ENCODE data around the gene SYCP1.
"Not testable (repeated sequence)": the region's sequence is repeated elsewhere in the genome, so short reads cannot be mapped to it uniquely, and the experiment has no call there.

Gene SYCP1

DNA sequence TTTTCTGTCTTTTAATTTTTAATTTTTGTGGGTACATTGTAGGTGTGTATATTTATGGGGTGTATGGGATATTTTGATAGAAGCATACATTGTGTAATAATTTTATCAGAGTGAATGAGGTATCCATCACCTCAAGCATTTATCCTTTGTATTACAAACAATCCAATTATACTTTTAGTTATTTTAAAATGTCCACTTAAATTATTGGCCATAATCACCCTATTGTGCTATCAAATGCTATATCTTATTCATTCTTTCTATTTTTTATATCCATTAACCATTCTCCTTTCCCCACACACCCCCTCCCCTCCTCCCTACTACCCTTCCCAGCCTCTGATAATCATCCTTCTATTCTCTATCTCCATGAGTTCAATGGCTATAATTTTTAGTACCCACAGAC is 104.8 kb downstream of the SYCP1 start:
- DNase-seq (ENCODE audit: low spot score): no peak

DNA sequence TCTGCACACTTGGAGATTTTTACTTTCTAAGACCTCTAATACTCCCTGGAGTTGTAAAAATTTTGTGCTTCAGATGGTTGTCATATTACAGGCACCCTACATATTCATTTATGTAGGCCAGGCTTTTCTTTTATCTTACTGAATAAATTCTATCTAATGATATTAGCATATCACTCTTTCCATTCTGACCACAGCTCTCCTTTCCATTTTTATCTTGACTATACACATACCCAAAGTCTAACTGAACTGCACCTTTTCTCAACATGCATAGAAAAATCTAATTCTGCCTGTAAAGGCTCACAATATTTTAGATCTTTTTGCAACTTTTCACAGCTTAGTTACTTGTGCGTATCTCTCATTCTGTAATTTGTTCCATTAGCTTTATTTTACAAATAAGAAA is 122.2 kb downstream of the SYCP1 start:
- no peak for DNase-seq (ENCODE audit: low spot score)

DNA sequence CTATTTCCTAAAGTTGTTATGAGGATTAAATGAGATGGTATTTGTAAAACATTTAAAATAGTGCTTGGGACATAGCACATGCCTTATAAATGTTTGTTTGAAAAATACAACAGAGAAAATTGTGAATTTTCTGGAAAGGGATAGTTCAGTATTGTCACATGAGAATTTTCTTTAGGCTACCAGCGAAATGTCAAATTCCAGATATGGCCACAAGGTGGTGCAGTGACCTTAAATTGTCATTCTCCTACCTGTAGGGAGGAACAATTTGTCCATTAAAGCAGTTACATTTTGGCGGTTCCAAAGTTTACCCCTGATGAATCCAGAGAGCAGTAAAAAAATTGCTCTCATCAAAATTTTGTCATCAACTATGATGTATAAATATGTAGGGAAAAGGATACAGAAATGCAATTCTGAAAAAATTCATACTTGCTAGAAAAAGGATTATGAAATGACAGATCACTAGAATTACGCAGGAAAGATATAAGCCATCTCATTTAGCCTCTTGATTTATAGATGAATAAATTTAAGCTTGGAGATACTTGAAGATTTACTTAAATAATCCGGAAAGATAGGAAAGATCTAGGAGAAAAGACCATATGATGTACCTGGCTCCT is 124.7 kb downstream of the SYCP1 start:
- DNase-seq (ENCODE audit: low spot score): peak; percentile 0

DNA sequence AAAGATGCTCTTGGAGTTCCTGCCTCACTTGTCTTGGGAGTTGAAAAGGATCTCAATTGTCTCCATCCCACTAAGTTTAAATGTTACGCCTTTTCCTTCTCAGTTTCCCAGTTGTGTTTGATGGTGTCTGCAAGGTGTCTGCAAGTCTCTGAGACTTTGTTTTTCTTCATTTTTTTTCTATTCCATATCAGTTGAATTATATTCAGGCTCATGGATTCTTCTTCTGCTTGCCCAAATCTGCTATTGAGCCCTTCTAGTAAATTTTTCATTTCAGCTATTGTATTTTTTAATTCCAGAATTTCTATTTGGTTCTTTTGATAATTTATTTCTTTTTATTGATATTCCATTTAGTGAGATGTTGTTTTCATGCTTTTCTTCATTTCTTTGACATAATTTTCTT is 127.6 kb downstream of the SYCP1 start:
- no peak for DNase-seq (ENCODE audit: low spot score)

GRCh38 chr1:114986286-114986685 is 131.6 kb downstream of the SYCP1 start:
- DNase-seq (ENCODE audit: low spot score): no peak

GRCh38 chr1:114988095-114988494 is 133.4 kb downstream of the SYCP1 start:
- DNase-seq (ENCODE audit: low spot score): no peak

DNA sequence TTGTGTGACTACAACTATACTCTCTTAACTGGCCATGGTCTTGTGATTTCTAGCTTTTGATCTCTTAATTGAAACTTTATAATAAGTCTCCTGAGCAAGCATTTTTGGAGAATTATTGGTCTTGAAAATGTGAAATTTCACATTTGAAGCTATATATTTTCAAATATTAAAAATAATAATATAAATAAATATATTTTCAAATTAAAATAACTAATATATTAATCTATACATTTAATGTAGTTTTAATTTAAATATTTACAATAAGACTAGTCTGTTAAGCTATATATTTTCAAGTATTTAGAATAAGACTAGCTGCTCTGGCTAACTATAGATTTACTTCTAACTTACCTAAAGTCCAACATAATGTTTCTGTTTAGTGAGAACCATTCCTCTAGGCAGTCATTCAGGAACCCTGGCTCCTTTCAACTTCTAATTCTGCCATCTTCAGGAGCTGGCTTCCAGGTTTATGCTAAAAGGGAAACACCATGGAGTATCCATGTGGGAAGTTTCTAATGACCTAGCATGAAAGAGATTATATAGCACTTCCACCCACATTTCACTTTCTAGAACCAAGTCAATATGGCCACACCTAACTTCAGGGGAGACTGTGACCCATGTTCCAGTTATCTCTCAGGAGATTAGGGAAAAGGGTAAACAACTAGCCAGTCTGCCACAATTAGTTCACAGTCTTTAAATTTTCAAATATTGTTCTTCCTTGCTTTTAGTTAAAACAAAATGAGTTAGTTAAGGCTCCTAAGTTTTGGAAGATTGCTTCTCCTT is 143.0 kb downstream of the SYCP1 start:
- DNase-seq (ENCODE audit: low spot score): no peak

DNA sequence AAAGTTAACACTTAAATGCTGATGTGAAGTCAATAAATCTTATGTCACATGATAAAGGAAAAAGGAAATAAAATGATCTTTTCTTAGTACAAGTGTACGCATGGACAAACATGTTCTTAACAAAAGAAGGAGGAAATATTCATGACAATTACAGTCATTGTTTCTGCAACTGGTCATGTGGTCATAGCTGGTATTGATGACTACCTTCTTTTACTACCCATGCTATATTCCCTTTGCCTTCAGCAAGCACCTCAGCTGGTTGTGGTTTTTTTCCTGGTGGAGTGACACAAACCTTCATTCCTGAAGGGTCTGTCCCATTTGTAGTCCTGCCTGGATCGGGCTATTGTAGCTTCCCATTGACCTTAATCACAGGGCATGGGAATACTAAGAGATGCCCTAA is 151.5 kb downstream of the SYCP1 start:
- no peak for DNase-seq (ENCODE audit: low spot score)

DNA sequence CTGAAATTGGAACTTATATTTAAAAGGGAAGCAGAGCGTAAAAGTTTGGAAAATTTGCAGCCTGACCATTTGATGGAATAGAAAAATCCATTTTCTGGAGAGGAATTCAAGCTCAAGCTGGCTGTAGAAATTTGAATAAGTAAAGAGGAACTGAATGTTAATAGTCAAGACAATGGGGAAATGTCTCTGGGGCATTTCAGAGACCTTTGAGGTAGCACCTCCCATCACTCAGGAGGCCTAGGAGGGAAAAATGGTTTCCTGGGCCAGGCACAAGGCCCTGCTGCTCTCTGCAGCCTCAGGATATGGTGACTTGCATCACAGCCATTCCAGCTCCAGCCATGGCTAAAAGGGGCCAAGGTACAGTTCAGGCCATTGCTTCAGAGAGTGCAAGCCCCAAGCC is 157.3 kb downstream of the SYCP1 start:
- no peak for DNase-seq (ENCODE audit: low spot score)

- no peak for DNase-seq (ENCODE audit: low spot score)
Observed at GRCh38 chr1:115012434-115012833, 157.8 kb downstream of the SYCP1 start.

GRCh38 chr1:115013792-115014191 is 159.1 kb downstream of the SYCP1 start:
- DNase-seq (ENCODE audit: low spot score): no peak

- not testable (repeated sequence) for DNase-seq (ENCODE audit: low spot score)
Observed at GRCh38 chr1:115019549-115019948, 164.9 kb downstream of the SYCP1 start.

GRCh38 chr1:115021145-115021544 is 166.5 kb downstream of the SYCP1 start:
- no peak for DNase-seq (ENCODE audit: low spot score)

- no peak for DNase-seq (ENCODE audit: low spot score)
Observed at GRCh38 chr1:115023593-115023992, 168.9 kb downstream of the SYCP1 start.

GRCh38 chr1:115029526-115029925 is 174.9 kb downstream of the SYCP1 start, which contains the start of gene TSHB:
Gene TSHB (plus strand): TSS chr1:115029826. CDS start chr1:115033363, 3,537 bp downstream.
- no peak for DNase-seq (ENCODE audit: low spot score)

- no peak for DNase-seq (ENCODE audit: low spot score)
Observed at GRCh38 chr1:115031595-115031994, 176.9 kb downstream of the SYCP1 start.

DNA sequence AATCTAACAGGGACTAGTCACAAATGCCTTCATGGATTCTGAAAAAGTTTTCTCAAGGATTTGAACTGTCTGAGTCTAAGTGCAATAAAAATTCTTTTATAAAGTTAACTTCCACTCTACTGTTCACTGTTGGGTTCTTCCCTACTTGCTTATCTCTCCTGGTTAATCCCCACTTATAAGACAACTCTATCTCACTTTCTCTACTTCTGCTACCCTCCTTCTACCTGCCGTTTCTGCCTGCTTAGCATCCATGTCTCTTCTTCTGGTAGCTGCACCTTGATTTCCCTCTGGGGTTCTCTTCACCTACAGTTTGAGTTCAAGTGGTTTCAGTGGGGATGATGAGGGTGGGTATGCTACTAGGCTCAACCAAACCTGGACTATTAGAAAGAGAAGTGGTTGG is 181.0 kb downstream of the SYCP1 start:
- DNase-seq (ENCODE audit: low spot score): no peak

DNA sequence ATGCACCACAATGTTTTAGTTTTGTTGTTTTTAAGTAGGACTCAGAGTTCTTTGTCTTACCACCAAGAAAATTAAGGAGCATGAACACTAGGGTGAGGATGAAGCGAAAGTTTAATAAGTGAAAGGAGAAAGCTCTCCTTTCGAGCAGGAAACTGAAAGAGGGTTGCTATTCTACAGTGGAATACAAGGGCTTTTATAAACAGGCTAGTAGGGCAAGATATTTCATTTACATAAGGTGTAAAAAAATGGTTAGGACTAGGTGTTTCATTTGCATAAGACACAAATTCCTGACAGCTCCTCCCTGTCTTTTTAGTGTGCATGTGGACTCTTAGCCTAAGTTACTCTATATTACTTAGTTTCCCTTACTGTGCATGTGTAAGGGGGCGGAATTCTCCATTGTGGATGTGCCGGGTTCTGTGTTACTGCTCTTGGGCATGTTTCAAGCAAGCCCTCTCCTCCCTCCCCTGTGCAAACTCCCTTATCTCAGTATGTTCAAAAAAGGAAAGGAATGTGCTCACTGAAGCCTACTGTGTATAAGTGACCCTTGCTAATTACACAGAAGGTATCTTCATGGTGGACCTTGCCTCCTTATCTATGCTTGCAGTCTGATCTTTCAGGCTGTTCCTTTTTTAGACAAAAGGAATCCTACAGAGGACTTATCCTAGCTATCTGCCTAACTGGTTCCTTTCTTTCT is 182.3 kb downstream of the SYCP1 start:
- no peak for DNase-seq (ENCODE audit: low spot score)

- DNase-seq (ENCODE audit: low spot score): no peak
Observed at GRCh38 chr1:115040501-115040900, 185.8 kb downstream of the SYCP1 start.

GRCh38 chr1:115041654-115042053 is 187.0 kb downstream of the SYCP1 start:
- no peak for DNase-seq (ENCODE audit: low spot score)

Measured in hepatic stellate cell (primary cell).